ENCODE measurements around the gene MAST4. TPM values are rescaled to one million over a fixed set of nuclear protein-coding genes. Genes with fewer than 3 reads are reported as not detected.
A peak's percentile ranks its signal among the peaks of the same experiment; 100 is the strongest.

The MAST4 gene
- 10 to 100 TPM; 41.1 to 64.8 TPM for total RNA-seq
- long read RNA-seq, partial matches to known transcripts = 6 of 37 reads
- long read RNA-seq, other reads (novel, unspliced or antisense) = 28 of 37 reads

DNA sequence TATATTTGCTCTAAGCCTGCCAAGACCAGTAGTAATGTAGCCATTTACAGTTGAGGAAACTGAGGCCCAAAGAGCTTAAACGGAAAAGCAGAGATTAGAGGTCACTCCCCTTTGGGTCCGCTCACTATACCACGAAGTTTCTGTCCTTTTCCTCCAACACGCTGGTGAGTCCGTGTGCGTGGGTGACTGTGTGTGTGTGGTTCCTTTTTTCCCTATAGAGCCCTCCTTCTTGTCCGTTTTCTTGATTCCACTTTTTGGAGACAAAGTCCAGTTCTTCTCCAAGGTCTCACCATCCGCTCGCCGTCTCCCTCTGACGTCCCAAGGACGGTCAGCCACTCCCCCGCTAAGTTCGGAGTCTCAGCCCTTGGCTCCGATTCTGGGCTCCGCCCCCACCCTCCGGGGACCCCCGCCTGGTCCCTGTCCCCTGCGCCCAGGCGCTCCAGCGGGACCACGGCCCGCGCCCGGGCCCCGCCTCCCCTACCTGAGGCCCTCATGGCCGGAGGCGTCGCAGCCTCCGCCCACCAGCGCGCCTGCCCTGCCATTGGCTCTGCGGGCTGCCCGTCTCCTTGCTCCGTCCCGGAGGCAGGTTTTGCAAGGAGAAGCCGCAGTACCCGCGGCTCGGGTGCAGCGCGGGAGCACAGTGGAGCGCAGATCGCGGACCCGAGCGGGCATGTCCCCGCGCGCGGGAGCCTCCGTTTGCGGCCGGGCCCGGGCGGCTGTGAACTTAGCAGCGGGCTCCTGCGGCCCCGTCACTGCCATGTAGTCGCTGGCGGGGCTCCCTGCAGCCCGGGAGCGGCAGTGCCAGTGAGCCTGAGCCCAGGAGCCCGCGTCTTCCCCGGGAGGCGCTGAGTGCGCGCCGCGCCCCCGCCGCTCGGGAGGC, at the start of gene MAST4:
Gene MAST4 (plus strand): TSS at position 638 of the 880 bp plus-strand sequence. CDS start 263 bp downstream, outside the sequence.
- ATAC-seq = peak; percentile 94 to 98
- DNase-seq = peak; percentile 91
- intact Hi-C loops (cut with DNase I) = loop anchor here in 1 of 2 donors (5.0 to 10.0 kb wide), 2 partner anchors 146 to 291 kb away; no protein-coding TSS in a partner anchor

DNA sequence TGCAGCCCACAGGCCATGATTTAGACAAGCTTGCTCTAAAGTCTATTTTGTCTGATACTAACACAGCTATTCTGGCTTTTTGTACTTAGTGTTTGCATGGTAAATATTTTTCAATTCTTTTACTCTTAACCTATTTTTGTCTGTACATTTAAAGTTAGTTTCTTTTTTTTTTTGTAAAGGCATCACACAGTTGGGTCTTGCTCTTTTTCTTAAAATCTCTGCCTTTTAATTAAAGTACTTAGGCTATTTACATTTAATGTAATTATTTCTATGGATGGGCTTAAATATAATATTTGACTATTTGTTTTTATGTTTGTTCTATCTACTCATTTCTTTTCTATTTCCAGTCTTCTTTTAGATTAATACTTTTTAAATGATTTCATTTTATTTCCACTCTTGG, 49.7 kb upstream of the MAST4 start:
- DNase-seq (no peak), ATAC-seq (no peak)
- intact Hi-C loops (cut with DNase I) = no loop called here

DNA sequence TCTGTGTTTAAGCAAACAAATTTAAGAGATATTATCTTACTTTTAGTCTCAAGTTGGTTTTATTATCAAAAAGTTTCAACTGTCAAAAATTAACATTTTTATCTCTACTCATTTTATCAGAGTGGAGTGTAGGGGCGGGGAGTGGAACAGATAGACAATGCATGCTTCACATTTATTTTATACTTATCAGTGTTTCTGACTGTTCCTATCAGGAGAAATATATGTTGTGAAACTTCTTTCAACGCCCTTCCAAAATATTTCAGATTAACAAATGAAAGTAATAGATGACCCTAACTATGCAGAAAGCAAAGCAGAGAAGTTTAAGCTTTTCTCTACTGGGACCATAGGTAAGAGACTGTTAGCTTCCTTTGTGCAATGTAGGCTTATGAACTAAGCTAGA, 44.9 kb upstream of the MAST4 start:
- ATAC-seq = peak; percentile 12 to 57
- intact Hi-C loops (cut with DNase I) = no loop called here

DNA sequence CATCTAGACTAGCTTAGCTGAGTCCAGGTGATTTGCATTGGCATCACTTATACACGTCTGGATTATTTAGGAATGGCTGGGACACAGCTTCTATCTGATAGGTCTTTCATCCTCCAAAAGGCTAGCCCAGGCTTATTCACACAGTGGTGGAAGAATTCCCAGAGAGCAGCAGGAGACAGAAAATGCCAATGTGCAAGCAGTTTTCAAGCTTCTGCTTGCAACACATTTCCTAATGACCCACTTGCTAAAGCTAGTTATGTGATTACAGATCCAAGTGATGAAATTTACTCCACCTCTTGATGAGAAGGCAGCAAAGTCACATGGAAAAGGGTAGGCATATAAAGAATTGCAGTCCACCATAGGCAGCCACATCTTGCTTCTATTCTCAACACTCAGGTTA, 44.2 kb upstream of the MAST4 start:
- DNase-seq (no peak), ATAC-seq (peak; percentile 55 to 84)
- intact Hi-C loops (cut with DNase I) = no loop called here

More for the DNA sequence above, 44.9 kb upstream of the MAST4 start:
- DNase-seq = no peak

DNA sequence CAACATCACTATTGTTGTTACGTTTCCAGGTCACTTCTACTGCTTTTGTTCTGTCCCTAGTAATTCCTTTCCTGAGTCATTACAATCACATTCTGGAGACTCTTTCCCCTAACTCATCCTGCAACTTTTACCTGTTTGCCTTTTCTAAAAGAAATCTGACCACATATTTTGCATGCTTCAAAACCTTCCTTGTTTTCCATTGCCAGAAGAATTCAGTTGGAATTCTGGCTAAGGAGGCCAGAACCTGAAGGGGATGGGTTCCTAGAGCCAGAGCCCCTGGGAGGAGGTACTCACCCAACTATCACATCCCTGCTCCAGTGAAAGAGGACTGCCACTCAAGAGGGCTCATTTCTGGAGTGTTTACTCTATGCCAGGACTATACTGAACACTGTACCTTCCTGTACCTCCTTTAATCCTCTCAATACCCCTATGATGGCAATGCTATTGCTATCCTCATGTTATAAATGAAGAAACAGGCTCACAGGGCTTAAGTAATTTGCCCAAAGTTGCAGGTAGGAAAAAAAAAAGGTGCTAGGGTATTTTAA, 42.8 kb upstream of the MAST4 start:
- DNase-seq = no peak
- intact Hi-C loops (cut with DNase I) = no loop called here
- ATAC-seq = no peak

DNA sequence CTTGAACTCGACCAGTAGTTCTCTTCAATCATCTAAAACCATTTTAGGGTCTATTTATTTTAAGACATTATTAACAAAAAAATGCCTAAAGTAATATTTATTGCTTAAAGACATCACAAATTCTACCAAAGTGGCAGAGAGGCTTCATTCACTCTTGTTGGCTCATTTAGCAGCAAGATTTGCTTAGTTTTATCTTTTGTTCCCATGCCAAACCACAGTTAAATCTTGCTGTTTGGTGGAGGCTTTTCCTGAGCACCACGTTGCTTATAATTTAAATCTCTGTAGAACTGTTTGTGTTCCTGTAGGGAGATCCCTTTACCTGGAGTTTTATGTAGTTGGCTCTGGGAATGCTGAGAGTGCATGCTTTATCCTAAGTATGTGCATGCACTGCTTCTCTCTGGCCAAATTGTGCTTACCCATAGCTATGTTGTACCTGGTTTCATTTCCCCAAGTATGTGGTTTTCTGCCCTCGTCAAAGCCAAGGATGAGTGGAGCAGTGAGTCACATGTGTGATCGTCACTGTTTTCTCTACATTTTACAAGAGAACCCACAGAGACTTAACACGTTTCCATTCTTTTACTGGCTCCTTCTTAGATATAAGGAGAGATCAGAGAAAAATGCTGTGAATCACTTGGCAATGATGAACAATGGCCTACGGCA, 42.1 kb upstream of the MAST4 start:
- intact Hi-C loops (cut with DNase I) = no loop called here

DNA sequence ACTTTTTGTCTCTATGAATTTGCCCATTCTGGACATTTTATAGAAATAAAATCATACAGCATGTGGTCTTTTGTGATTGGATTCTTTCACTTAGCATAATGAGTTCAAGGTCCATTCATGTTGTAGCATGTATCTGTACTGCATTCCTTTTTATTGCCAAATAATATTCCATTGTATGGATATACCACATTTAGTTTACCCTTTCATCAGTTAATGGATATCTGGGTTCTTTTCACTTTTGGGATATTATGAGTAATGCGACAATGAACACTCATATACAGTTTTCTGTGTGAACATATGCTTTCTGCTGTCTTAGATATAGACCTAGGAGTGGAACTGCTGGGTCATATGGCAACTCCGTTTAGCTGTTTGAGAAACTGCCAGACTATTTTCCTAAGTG, 41.3 kb upstream of the MAST4 start:
- no peak for ATAC-seq
- intact Hi-C loops (cut with DNase I) = no loop called here
- no peak for DNase-seq

More for the DNA sequence above, 42.1 kb upstream of the MAST4 start:
- ATAC-seq (peak; percentile 50 to 73), DNase-seq (no peak)

DNA sequence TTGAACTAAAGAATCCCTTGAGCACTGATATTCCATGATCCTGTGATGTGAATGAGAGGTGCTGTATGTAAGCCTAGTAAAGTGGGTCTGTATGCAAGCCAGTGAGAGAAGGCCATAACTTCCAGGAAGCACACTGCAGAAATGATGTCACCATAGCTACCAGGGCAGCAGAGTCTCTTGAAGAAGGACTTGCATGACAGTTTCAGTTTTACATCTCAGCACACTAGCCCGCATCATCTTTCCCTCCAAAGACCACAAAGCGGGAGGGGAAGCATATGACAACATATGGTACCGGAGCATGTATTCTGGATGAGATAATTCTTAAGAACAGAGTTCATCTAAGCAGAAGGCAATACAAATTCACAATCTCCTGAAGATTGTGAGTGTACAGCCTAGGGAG, 37.6 kb upstream of the MAST4 start:
- no peak for ATAC-seq
- DNase-seq = no peak
- intact Hi-C loops (cut with DNase I) = no loop called here

DNA sequence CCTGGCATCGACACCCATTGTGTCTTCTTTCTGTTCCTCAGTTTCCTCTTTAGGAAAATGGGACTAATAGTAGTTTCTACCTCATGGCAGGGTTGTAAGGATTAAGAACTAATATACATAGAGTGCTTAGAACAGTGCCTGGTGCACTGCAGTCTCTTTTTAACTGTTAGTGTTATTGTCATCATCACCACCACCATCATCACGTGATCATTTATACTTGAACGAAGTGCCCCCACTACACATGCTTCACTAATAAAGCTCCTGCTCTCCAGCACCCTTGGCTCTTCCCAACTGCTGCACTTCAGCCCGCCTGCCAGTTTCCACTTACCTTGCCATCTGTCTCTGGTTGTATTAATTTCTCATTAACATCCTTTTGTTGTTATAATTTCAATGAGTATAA, 35.8 kb upstream of the MAST4 start:
- intact Hi-C loops (cut with DNase I) = no loop called here
- ATAC-seq = no peak

DNA sequence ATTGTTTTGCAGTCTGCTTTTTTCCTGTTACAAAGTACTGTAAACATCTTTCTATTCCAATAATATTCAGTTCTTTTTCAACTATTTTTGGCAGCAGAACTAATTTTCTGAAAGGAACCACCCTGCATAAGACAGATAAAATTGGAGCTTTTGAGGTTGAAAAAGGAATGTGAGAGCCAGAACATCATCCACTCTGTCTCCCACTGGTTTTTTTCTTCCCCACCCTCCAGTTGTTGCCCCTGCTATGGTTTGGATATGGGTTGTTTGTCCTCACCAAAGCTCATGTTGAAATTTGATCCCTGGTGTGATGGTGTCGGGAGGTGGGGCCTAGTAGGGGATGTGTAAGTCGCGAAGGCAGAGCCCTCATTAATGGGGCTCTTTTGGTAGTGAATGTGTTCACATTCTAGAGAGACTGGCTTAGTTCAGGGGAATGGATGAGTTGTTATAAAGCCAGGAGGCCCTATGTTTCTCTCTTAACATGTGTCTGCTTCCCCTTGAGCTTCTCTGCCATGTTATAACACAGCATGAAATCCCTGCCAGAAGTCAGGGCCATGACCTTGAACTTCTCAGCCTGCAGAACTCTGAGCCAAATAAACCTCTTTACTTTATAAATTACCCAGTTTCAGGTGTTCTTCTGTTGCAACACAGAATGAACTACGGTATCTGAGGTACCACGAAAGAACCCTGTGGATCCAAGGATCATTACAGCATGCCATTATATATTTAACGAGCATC, 34.8 kb upstream of the MAST4 start:
- intact Hi-C loops (cut with DNase I) = no loop called here
- ATAC-seq (peak in 1 of 2 donors; percentile 16), DNase-seq (no peak)

More for the DNA sequence above, 35.8 kb upstream of the MAST4 start:
- no peak for DNase-seq

DNA sequence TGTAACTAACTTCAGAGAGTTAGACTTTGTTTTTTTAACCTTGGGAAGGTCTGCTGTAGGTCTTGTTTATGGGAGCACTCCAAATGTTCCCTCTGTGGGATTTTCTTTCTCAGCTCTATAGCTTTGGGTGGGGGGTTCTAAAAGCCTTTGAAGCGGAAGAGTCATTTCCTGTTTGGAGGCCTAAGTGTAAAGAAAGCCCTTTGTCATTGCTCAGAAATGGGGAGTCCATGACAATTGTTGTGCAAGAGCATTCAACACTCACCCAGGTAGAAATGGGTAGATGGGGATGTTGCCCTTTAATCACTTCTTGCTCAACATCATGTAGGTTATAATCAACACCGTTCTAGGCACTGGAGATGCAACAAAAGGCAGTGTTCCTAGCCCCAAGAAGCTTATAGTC, 30.3 kb upstream of the MAST4 start:
- no peak for DNase-seq
- no peak for ATAC-seq

DNA sequence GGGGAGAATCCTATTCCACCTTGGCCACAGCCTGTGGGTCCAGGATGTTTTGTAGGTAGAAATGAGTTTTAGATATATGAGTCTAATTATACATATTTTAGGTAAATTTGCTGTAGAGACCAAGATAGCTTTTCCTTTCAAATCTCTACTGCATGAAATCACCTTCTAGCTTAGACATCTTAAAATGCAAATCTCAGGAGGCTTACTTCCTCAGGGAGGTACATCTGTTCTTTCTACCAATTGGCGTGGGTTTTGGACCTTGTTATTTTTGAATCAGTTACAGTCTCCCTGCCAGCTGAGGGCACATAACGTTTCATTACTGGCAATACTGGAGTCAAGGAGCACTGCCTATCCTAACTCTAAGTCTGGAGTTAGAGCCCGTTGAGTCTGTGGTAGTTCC, 28.7 kb upstream of the MAST4 start:
- intact Hi-C loops (cut with DNase I) = no loop called here
- DNase-seq (no peak), ATAC-seq (no peak)

More for the DNA sequence above, 30.3 kb upstream of the MAST4 start:
- intact Hi-C loops (cut with DNase I) = no loop called here

DNA sequence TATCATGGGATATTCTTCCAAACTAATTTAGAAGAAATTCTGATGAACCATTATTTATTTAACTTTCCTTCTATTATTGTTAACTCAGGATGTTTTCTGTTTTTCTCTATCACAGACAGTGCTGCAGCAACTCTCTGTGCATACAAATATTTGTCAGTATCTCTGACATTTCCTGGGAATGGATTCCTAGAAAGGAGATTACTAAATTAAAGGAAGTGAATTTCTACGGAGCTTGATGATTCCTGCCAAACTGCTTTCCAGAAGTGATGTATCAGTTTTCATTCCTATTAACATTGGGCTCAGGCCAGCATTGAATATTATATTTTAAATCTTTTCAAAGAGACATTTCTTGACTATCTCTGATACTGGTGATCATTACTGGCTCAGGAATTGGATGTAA, 26.0 kb upstream of the MAST4 start:
- DNase-seq (no peak), ATAC-seq (no peak)
- intact Hi-C loops (cut with DNase I) = no loop called here

DNA sequence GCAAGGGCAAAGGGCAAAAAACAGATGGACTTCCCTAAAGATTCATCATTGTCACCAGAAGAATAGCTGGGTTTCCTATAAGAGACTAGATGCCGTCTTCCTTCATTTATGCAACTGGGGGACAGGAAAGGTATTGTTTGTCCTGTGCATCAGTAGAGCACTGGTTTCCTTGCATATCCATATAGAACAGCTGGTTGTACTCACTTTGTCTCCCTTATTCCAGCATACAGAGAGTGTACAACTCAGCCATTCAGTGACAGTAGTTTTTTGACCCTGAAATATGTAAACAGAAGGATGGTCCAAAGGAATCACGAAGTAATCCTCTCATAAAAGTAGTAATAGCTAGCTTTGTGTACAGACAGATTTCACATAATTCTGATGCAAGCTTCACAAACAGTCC, 22.5 kb upstream of the MAST4 start:
- intact Hi-C loops (cut with DNase I) = no loop called here
- DNase-seq = no peak
- no peak for ATAC-seq

DNA sequence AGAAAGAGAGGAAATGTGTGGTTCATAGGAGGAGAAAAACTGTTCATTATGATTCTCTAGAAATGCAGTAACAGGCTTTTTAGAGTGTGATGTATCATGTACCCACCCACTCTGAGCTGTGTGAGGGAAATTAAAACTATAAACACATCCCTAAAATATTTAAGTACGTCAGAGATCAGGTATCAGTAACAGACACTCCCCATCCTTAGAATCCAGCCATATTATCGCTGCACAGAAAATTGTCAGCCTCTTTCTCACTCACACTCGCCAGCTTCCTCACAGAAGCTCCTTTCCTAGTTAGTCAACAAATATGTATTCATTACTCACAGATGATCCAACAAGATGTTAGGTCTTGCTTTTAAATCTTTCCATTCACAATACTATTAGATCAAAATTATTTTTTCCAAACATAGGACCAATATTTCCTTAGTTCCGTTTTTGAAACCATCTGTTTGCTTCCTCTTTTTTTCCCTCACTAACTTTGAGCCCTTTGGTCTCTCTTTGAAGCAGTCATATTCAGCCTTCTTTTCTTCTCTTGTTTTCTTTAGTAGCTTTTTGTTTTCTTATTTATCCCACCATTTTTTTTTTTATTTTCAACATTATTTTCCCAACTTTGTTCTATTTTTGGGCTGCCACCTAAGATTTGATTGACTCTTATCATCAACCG, 13.6 kb upstream of the MAST4 start:
- intact Hi-C loops (cut with DNase I) = no loop called here
- DNase-seq = no peak
- peak; percentile 45 to 87 for ATAC-seq

DNA sequence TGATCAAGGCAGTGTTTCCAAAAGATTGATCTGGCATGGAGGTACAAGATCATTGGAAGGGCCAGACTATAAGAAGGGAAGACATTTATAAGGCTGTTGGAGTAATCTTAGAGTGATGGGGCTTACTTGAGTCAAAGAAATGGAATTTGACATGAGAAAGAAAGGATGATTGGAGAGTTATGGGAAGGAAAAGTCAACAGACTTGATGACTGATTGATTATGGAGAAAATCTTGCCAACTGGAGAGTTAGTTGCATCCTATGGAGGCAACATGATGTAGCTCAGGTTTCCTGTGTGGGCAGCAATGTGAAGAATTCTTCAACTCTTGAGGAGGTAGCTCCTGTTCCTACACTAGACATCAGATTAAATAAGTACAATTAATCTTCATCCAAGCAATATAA, 10.9 kb upstream of the MAST4 start:
- intact Hi-C loops (cut with DNase I) = no loop called here
- DNase-seq (no peak), ATAC-seq (no peak)

DNA sequence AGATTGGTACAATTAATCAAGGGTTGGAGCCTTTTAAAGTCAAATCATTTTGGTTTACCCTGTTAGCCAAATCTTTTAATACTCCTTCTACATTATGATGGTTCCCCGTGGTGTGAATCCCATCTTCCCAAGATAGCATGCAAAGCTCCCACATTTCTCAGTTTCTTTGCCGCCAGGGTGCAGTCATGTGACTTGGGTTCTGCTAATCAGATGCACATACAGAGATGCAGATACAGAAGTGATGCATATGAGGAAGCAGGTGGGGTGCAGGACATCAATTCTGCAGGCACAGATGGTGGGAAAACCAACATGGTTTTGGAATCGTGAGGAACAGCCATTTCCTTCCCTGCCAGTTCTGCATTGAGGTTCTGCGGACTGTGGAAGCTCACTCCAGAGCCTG, 8.4 kb upstream of the MAST4 start:
- no peak for ATAC-seq
- DNase-seq = no peak
- intact Hi-C loops (cut with DNase I) = no loop called here

DNA sequence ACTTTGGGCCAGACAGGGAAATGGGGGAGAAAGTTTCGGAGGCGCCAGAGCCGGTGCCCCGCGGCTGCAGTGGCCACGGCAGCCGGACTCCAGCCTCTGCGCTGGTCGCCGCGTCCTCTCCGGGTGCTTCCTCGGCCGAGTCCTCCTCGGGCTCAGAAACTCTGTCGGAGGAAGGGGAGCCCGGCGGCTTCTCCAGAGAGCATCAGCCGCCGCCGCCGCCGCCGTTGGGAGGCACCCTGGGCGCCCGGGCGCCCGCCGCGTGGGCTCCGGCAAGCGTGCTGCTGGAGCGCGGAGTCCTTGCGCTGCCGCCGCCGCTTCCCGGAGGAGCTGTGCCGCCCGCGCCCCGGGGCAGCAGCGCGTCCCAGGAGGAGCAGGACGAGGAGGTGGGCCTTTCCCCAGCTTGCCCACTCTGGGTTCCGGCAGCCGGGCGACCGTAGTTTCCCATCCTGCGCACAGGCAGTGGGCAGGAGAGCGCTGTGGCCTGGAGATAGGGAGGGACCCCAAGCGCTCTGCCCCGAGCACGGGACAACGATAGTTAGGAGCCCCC, 516 bp downstream of the MAST4 start:
- ATAC-seq = peak; percentile 51 to 64
- DNase-seq = peak; percentile 43
- intact Hi-C loops (cut with DNase I) = loop anchor here in 1 of 2 donors (5.0 to 10.0 kb wide), 2 partner anchors 146 to 292 kb away; no protein-coding TSS in a partner anchor

Measured in left cardiac atrium (tissue), 4 donors.